CD4-positive, alpha-beta T cell treated with Interleukin-15 for 4 hours (primary cell): ENCODE measurements around the gene TTC34.
"Not testable (repeated sequence)": the region's sequence is repeated elsewhere in the genome, so short reads cannot be mapped to it uniquely, and the experiment has no call there.

Experiments
- DNase-seq: peaks from one replicate; pipeline ENCODE4 v3.0.0-alpha.2; 2020; ENCODE audit warnings: low spot score

Gene TTC34

GRCh38 chr1:2639607-2640521, 161.6 kb downstream of the TTC34 start:
- no peak for DNase-seq

GRCh38 chr1:2639203-2639602, 162.3 kb downstream of the TTC34 start:
- no peak for DNase-seq

GRCh38 chr1:2638466-2639115, 162.9 kb downstream of the TTC34 start:
- no peak for DNase-seq

GRCh38 chr1:2637442-2638145, 163.9 kb downstream of the TTC34 start:
- DNase-seq, result no peak

- no peak for DNase-seq
Measured at GRCh38 chr1:2636733-2637132, 164.8 kb downstream of the TTC34 start.

GRCh38 chr1:2635361-2636010, 166.0 kb downstream of the TTC34 start:
- no peak for DNase-seq

GRCh38 chr1:2633936-2634491, 167.5 kb downstream of the TTC34 start:
- DNase-seq, result no peak

GRCh38 chr1:2633366-2633935, 168.0 kb downstream of the TTC34 start:
- DNase-seq, result no peak

- no peak for DNase-seq
Measured at GRCh38 chr1:2632561-2633361, 168.7 kb downstream of the TTC34 start, which contains the start of gene MMEL1. MMEL1 (minus strand) TSS chr1:2633016; CDS start chr1:2629484, 3,532 bp downstream.

- no peak for DNase-seq
Measured at GRCh38 chr1:2632051-2632430, 169.5 kb downstream of the TTC34 start.

- DNase-seq, result no peak
Measured at GRCh38 chr1:2631136-2632050, 170.1 kb downstream of the TTC34 start.

GRCh38 chr1:2630498-2631135, 170.9 kb downstream of the TTC34 start:
- no peak for DNase-seq

- no peak for DNase-seq
Measured at GRCh38 chr1:2629627-2630497, 171.6 kb downstream of the TTC34 start.

GRCh38 chr1:2628933-2629626, 172.4 kb downstream of the TTC34 start:
- DNase-seq, result no peak

- no peak for DNase-seq
Measured at GRCh38 chr1:2628191-2628932, 173.1 kb downstream of the TTC34 start.

- DNase-seq, result no peak
Measured at GRCh38 chr1:2627746-2628145, 173.7 kb downstream of the TTC34 start.

GRCh38 chr1:2625748-2626147, 175.7 kb downstream of the TTC34 start:
- not testable (repeated sequence) for DNase-seq
